Upper lobe of right lung (tissue), 1 donor: ENCODE measurements around the gene C6orf132. TPM values are rescaled to one million over a fixed set of nuclear protein-coding genes. Genes with fewer than 3 reads are reported as not detected.

Source experiments
- ATAC-seq: fragments of 200-7000 bp; cut with Tn5 transposase; one replicate; pipeline ENCODE4 v1.9.1; 2020; ENCODE audit warnings: mild to moderate bottlenecking, moderate library complexity
- DNase-seq: peaks from one replicate; pipeline ENCODE4 v3.0.0-alpha.2; 2020
- H3K27ac ChIP-seq: fragments of 200-600 bp; one replicate; pipeline ENCODE4 v1.8.0; 2022
- H3K27me3 ChIP-seq: fragments of 200-600 bp; one replicate; pipeline ENCODE4 v1.8.0; 2022; ENCODE audit warnings: mild to moderate bottlenecking
- H3K36me3 ChIP-seq: fragments of 200-600 bp; one replicate; pipeline ENCODE4 v1.8.0; 2022
- H3K4me1 ChIP-seq: fragments of 200-600 bp; one replicate; pipeline ENCODE4 v1.8.0; 2022
- H3K4me3 ChIP-seq: fragments of 200-600 bp; one replicate; pipeline ENCODE4 v1.8.0; 2022; ENCODE audit warnings: mild to moderate bottlenecking
- H3K9me3 ChIP-seq: fragments of 200-600 bp; one replicate; pipeline ENCODE4 v1.8.0; 2022
- intact Hi-C: fragments of 100-400 bp; cut with DNase I; formaldehyde crosslinking; loops from one replicate; pipeline ENCODE4 v1.11.0; 2022
- total RNA-seq: library from RNA; stranded (reverse); fragmentation: NEBNext Ultra II Directional; extraction: Animal tissue kit (Norgen Biotek cat#: 25700); gene quantifications from one replicate; pipeline ENCODE4 v1.2.1, GENCODE V29; 2021
- TF ChIP-seq, protein P1 (sequence below): fragments of 200-600 bp; IDR thresholded peaks from one replicate; pipeline ENCODE4 v1.8.0; 2022; ENCODE audit warnings: antibody characterized with exemption
- donor health status: DM: no; HTN: yes; CAD: no; lungs with severe emphysema.

The C6orf132 gene
- total RNA-seq, 1 donor from 2014 or later = 11.5 TPM

GRCh38 chr6:42125231-42125630, 17.2 kb downstream of the C6orf132 start:
- TF ChIP-seq, protein P1, sequence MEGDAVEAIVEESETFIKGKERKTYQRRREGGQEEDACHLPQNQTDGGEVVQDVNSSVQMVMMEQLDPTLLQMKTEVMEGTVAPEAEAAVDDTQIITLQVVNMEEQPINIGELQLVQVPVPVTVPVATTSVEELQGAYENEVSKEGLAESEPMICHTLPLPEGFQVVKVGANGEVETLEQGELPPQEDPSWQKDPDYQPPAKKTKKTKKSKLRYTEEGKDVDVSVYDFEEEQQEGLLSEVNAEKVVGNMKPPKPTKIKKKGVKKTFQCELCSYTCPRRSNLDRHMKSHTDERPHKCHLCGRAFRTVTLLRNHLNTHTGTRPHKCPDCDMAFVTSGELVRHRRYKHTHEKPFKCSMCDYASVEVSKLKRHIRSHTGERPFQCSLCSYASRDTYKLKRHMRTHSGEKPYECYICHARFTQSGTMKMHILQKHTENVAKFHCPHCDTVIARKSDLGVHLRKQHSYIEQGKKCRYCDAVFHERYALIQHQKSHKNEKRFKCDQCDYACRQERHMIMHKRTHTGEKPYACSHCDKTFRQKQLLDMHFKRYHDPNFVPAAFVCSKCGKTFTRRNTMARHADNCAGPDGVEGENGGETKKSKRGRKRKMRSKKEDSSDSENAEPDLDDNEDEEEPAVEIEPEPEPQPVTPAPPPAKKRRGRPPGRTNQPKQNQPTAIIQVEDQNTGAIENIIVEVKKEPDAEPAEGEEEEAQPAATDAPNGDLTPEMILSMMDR = no peak
- Histone ChIP-seq H3K9me3 (no peaks in the 10 kb centered on the region), H3K36me3 (peaks cover 5% of the 10 kb centered on the region), H3K4me1 (peaks cover 12% of the 10 kb centered on the region), H3K4me3 (no peak overlapping the region), H3K27ac (no peak overlapping the region), H3K27me3 (no peaks in the 10 kb centered on the region)
- ATAC-seq (no peak), DNase-seq (no peak)
- intact Hi-C loops = no loop called here

DNA sequence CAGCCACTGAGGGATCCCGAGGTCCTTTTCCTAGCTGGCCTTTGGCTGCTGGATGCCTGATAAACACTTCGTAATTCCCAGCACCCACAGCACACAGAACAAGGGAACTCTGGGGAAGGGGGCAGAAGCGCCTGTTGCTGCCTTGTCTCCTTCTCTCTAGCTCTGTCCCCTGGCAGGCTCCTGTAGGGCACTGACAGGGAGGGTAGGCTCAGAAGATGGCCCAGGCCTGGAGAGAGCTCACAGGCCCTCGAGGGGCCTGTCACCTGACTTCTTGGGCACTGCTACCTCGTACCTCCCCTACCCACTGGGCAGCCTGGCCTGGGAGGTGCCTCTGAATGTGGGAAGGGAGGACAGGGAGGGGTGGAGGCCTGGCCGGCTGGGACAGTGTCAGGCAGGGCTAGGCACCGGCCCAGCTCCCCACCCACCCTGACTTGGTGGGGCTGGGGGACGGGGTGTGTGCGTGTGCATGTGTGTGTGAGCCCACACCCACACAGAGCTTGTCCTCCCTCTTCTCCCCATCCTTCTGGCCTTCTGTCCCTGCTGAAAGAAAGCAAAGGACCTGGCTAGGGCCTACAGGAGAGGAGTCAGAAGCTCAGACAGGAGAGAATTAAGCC, 18.1 kb downstream of the C6orf132 start:
- H3K27ac ChIP-seq = no peak overlapping the region

DNA sequence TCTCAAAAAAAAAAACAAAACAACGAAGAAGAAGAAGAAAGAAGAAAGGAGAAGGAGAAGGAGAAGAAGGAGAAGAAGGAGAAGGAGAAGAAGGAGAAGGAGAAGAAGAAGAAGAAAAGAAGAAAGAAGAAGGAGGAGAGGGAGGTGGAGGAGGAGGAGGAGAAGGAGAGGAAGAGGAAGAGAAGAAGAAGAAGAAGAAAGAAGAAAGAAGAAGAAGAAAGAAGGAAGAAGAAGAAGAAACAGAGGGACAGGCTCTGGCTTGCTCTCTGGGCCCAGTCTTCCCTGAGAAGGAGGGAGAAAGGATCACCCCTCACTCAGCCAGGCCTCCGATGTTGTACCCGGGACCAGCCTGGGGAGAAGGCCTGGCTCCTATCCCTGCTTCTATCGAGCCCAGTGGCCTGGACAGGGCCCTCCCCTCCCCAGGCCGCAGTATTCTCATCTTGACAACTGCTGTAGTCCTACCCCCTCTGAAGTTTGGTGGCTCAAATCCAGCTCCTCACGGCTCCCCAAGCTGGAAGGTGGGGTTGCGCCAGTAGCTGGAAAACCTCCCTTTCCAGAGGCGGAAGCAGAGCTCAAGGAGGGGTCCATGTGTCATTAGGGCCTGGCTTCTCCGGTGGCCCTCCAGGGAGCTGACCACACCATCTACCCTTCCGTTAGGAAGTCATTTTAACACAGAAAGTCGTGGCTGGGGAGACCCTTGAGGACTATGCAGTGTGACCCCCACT, 18.9 kb downstream of the C6orf132 start:
- H3K9me3 ChIP-seq = no peaks in the 10 kb centered on the region
- no peaks in the 10 kb centered on the region for H3K27me3 ChIP-seq
- H3K27ac ChIP-seq = no peak overlapping the region
- intact Hi-C loops = no loop called here
- H3K36me3 ChIP-seq = peaks cover 5% of the 10 kb centered on the region
- ATAC-seq (no peak), DNase-seq (no peak)
- H3K4me3 ChIP-seq = no peak overlapping the region
- H3K4me1 ChIP-seq = peaks cover 9% of the 10 kb centered on the region
- TF ChIP-seq, protein P1 = no peak

More for the DNA sequence above, 18.1 kb downstream of the C6orf132 start:
- no peak for DNase-seq
- Histone ChIP-seq H3K4me1 (peaks cover 12% of the 10 kb centered on the region), H3K36me3 (peaks cover 5% of the 10 kb centered on the region), H3K4me3 (no peak overlapping the region), H3K27me3 (no peaks in the 10 kb centered on the region), H3K9me3 (no peaks in the 10 kb centered on the region)
- intact Hi-C loops = no loop called here
- peak; percentile 36 for ATAC-seq
- TF ChIP-seq, protein P1 = no peak

GRCh38 chr6:42120895-42121865, 21.2 kb downstream of the C6orf132 start:
- TF ChIP-seq, protein P1 = no peak
- Histone ChIP-seq H3K4me3 (no peak overlapping the region), H3K27ac (no peak overlapping the region), H3K36me3 (peaks cover 5% of the 10 kb centered on the region), H3K4me1 (peaks cover 15% of the 10 kb centered on the region), H3K9me3 (no peaks in the 10 kb centered on the region), H3K27me3 (no peaks in the 10 kb centered on the region)
- ATAC-seq (peak; percentile 53), DNase-seq (no peak)
- intact Hi-C loops = no loop called here

DNA sequence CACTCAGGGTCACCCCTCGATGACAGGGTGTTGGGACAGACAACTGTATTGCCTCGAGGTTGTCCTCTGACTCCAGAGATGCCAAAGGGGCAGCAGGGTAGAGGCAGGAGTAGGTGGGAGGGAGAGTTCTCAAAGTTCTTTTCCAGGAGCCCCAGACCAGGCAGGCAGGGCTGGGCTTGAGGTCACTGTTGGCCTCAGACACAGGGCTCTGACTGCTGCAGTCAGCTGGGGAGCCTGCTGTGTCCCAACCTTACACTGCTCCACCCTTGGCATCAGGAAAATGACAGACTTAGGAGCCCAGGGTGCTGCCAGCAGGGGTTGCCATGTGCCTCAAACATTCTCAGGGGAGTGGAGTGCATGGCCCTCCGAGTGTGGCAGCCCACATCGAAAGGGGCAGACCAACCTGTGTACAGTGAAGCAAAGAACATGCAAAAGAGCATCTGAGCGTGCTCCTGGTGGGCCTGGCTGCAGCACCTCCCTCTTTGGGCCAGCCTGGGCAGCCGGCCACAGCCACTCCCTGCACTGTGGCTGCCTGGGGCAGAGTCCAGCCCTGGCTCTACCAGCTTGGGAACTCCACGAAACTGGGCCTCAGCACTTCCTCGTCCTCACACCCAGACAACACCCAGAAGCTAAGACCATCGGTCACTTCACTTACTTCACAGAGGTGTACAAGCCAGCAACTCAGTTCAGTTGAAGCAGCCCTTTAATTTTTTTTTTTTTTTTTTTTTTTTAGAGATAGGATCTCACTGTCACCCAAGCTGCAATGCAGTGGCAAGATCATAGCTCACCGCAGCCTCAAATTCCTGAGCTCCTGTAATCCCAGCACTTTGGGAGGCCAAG, 24.0 kb downstream of the C6orf132 start:
- H3K4me3 ChIP-seq = no peak overlapping the region
- intact Hi-C loops = no loop called here
- H3K4me1 ChIP-seq = peaks cover 15% of the 10 kb centered on the region
- H3K27ac ChIP-seq = peak overlapping the region; percentile 65
- TF ChIP-seq, protein P1 = no peak
- H3K36me3 ChIP-seq = no peaks in the 10 kb centered on the region
- ATAC-seq (peak; percentile 86), DNase-seq (peak; percentile 86)
- H3K27me3 ChIP-seq = no peaks in the 10 kb centered on the region
- H3K9me3 ChIP-seq = no peaks in the 10 kb centered on the region
